ENCODE results near the gene PLXDC2.
"Not testable (repeated sequence)": the region's sequence is repeated elsewhere in the genome, so short reads cannot be mapped to it uniquely, and the experiment has no call there.

PLXDC2 gene

GRCh38 chr10:20181434-20181833, 365.2 kb downstream of the PLXDC2 start:
- no peaks in the 10 kb centered on the region for H3K9me3 ChIP-seq (ENCODE audit: control insufficient read depth, insufficient read depth, low read length)
- no peak overlapping the region for H3K9ac ChIP-seq (ENCODE audit: low read depth, low read length)
- H3K36me3 ChIP-seq (ENCODE audit: insufficient read depth, low read length) = no peaks in the 10 kb centered on the region
- 0 out of 2 replicates have a peak, but pooled peaks cover 5% of the 10 kb centered on the region for H3K4me1 ChIP-seq (ENCODE audit: insufficient read depth, low read length)

GRCh38 chr10:20185116-20185515, 368.9 kb downstream of the PLXDC2 start:
- Histone ChIP-seq H3K36me3 (ENCODE audit: insufficient read depth, low read length) (no peaks in the 10 kb centered on the region), H3K9ac (ENCODE audit: low read depth, low read length) (no peak overlapping the region), H3K9me3 (ENCODE audit: control insufficient read depth, insufficient read depth, low read length) (no peaks in the 10 kb centered on the region), H3K4me1 (ENCODE audit: insufficient read depth, low read length) (peaks cover 9% of the 10 kb centered on the region; the same call in 1 of the 2 replicates)

DNA sequence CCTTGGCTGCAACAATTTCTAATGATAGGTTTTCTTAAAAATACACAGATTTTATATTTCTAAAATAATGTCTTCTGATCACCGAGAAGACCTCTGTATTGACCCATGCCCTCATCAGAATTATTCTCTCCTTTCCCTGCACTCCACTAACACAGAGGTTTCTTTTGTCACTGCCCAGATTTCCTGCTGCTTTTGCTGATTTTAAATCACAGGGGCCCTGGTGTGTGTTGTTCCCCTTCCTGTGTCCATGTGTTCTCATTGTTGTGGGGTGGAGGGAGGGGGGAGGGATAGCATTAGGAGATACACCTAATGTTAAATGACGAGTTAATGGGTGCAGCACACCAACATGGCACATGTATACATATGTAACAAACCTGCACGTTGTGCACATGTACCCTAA, 375.2 kb downstream of the PLXDC2 start:
- H3K9ac ChIP-seq (ENCODE audit: low read depth, low read length); H3K4me1 ChIP-seq (ENCODE audit: insufficient read depth, low read length); H3K36me3 ChIP-seq (ENCODE audit: insufficient read depth, low read length); H3K9me3 ChIP-seq (ENCODE audit: control insufficient read depth, insufficient read depth, low read length): not testable (repeated sequence)

GRCh38 chr10:20195076-20195475, 378.8 kb downstream of the PLXDC2 start:
- Histone ChIP-seq H3K9ac (ENCODE audit: low read depth, low read length) (no peak overlapping the region), H3K36me3 (ENCODE audit: insufficient read depth, low read length) (no peaks in the 10 kb centered on the region), H3K4me1 (ENCODE audit: insufficient read depth, low read length) (no peaks in the 10 kb centered on the region; the same call in 1 of the 2 replicates), H3K9me3 (ENCODE audit: control insufficient read depth, insufficient read depth, low read length) (no peaks in the 10 kb centered on the region)

GRCh38 chr10:20200758-20201157, 384.5 kb downstream of the PLXDC2 start:
- Histone ChIP-seq H3K4me1 (ENCODE audit: insufficient read depth, low read length) (peaks cover 4% of the 10 kb centered on the region; the same call in 1 of the 2 replicates), H3K9ac (ENCODE audit: low read depth, low read length) (no peak overlapping the region), H3K36me3 (ENCODE audit: insufficient read depth, low read length) (no peaks in the 10 kb centered on the region), H3K9me3 (ENCODE audit: control insufficient read depth, insufficient read depth, low read length) (no peaks in the 10 kb centered on the region)

DNA sequence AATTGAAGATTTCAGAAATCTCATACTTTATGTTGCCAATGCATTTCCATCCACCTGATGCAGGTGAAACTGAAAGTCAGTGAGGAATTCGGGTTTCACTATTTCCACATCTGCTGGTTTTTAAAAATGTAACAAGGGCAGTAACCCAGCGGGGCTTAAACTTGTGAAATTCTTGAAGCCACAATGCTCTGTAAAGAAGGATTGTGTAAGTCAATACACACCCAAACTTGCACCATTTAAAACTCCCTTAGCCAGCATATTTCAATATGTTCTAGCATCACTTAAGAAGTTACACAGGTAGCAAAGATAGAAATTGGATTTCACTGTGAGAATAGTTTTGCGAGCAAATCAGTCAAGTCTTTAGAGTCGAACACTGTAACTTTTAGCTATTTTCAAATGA, 386.1 kb downstream of the PLXDC2 start:
- no peaks in the 10 kb centered on the region for H3K36me3 ChIP-seq (ENCODE audit: insufficient read depth, low read length)
- H3K9ac ChIP-seq (ENCODE audit: low read depth, low read length) = no peak overlapping the region
- no peaks in the 10 kb centered on the region; the same call in 1 of the 2 replicates for H3K9me3 ChIP-seq (ENCODE audit: control insufficient read depth, insufficient read depth, low read length)
- H3K4me1 ChIP-seq (ENCODE audit: insufficient read depth, low read length) = peaks cover 4% of the 10 kb centered on the region

- no peaks in the 10 kb centered on the region for H3K36me3 ChIP-seq (ENCODE audit: insufficient read depth, low read length)
- no peak overlapping the region for H3K9ac ChIP-seq (ENCODE audit: low read depth, low read length)
- peaks cover 4% of the 10 kb centered on the region for H3K4me1 ChIP-seq (ENCODE audit: insufficient read depth, low read length)
Observed at GRCh38 chr10:20207653-20208052, 391.4 kb downstream of the PLXDC2 start.

GRCh38 chr10:20209098-20209497, 392.9 kb downstream of the PLXDC2 start:
- not testable (repeated sequence) for H3K36me3 ChIP-seq (ENCODE audit: insufficient read depth, low read length); H3K4me1 ChIP-seq (ENCODE audit: insufficient read depth, low read length); H3K9ac ChIP-seq (ENCODE audit: low read depth, low read length); H3K9me3 ChIP-seq (ENCODE audit: control insufficient read depth, insufficient read depth, low read length)

More at GRCh38 chr10:20207653-20208052, 391.4 kb downstream of the PLXDC2 start:
- no peaks in the 10 kb centered on the region; the same call in 1 of the 2 replicates for H3K9me3 ChIP-seq (ENCODE audit: control insufficient read depth, insufficient read depth, low read length)

GRCh38 chr10:20215547-20216152, 399.4 kb downstream of the PLXDC2 start:
- no peaks in the 10 kb centered on the region; the same call in 1 of the 2 replicates for H3K9me3 ChIP-seq (ENCODE audit: control insufficient read depth, insufficient read depth, low read length)
- no peak overlapping the region for H3K9ac ChIP-seq (ENCODE audit: low read depth, low read length)
- H3K36me3 ChIP-seq (ENCODE audit: insufficient read depth, low read length) = no peaks in the 10 kb centered on the region
- peaks cover 34% of the 10 kb centered on the region for H3K4me1 ChIP-seq (ENCODE audit: insufficient read depth, low read length)

DNA sequence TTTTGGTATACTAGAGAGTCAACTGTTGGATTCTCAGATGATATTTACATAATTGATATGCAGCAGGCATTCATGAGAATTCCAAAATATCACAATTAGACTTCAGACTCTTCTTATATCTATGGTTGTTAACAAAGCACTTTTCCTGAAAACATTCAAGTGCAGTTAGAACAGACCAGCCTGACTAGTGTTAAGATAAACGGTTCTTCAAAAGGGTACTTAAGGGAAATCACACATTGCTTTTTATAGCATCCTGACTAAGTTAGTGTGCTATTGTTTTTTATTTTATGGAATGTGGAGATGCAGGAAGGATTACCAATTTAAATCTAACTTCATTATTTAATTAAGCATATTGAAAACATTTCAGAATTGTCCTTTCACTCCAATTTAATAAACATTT, 405.1 kb downstream of the PLXDC2 start:
- H3K36me3 ChIP-seq (ENCODE audit: insufficient read depth, low read length) = no peaks in the 10 kb centered on the region
- H3K9me3 ChIP-seq (ENCODE audit: control insufficient read depth, insufficient read depth, low read length) = no peaks in the 10 kb centered on the region
- H3K9ac ChIP-seq (ENCODE audit: low read depth, low read length) = no peak overlapping the region
- peaks cover 12% of the 10 kb centered on the region; the same call in 1 of the 2 replicates for H3K4me1 ChIP-seq (ENCODE audit: insufficient read depth, low read length)

- Histone ChIP-seq H3K9ac (ENCODE audit: low read depth, low read length) (no peak overlapping the region), H3K36me3 (ENCODE audit: insufficient read depth, low read length) (peaks cover 3% of the 10 kb centered on the region; the same call in 1 of the 2 replicates), H3K9me3 (ENCODE audit: control insufficient read depth, insufficient read depth, low read length) (no peaks in the 10 kb centered on the region), H3K4me1 (ENCODE audit: insufficient read depth, low read length) (no peaks in the 10 kb centered on the region)
Observed at GRCh38 chr10:20228729-20229128, 412.5 kb downstream of the PLXDC2 start.

GRCh38 chr10:20232079-20232705, 416.0 kb downstream of the PLXDC2 start:
- no peaks in the 10 kb centered on the region for H3K4me1 ChIP-seq (ENCODE audit: insufficient read depth, low read length)
- H3K9me3 ChIP-seq (ENCODE audit: control insufficient read depth, insufficient read depth, low read length) = no peaks in the 10 kb centered on the region

GRCh38 chr10:20233423-20233822, 417.2 kb downstream of the PLXDC2 start:
- H3K36me3 ChIP-seq (ENCODE audit: insufficient read depth, low read length) = no peaks in the 10 kb centered on the region
- H3K4me1 ChIP-seq (ENCODE audit: insufficient read depth, low read length) = no peaks in the 10 kb centered on the region
- H3K9ac ChIP-seq (ENCODE audit: low read depth, low read length) = no peak overlapping the region
- no peaks in the 10 kb centered on the region for H3K9me3 ChIP-seq (ENCODE audit: control insufficient read depth, insufficient read depth, low read length)

More at GRCh38 chr10:20232079-20232705, 416.0 kb downstream of the PLXDC2 start:
- Histone ChIP-seq H3K36me3 (ENCODE audit: insufficient read depth, low read length) (no peaks in the 10 kb centered on the region), H3K9ac (ENCODE audit: low read depth, low read length) (no peak overlapping the region)

GRCh38 chr10:20234579-20234978, 418.3 kb downstream of the PLXDC2 start:
- Histone ChIP-seq H3K9ac (ENCODE audit: low read depth, low read length) (no peak overlapping the region), H3K9me3 (ENCODE audit: control insufficient read depth, insufficient read depth, low read length) (no peaks in the 10 kb centered on the region), H3K4me1 (ENCODE audit: insufficient read depth, low read length) (no peaks in the 10 kb centered on the region), H3K36me3 (ENCODE audit: insufficient read depth, low read length) (no peaks in the 10 kb centered on the region)

DNA sequence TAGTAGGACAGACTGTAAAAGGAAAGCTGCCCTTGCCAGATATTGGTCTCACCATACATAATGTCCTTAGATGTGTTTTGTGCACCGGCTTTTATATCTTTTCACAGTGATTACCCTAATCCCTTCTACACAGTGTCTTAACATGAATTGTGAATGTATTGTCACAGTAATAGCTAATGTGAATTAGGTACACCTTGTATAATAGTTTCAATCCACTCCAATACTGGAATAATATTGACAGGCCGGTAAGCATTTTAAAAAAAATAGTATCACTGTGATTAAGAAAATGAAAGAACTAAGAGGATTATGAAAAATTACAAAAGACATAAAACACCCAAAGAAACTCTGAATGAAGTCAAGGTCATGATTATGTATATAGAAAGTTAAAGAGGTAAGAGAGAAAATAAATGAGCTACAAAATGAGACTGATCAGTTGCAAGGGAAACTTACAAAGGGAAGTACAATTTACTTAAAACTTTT, 420.9 kb downstream of the PLXDC2 start:
- H3K9ac ChIP-seq (ENCODE audit: low read depth, low read length) = no peak overlapping the region
- no peaks in the 10 kb centered on the region for H3K36me3 ChIP-seq (ENCODE audit: insufficient read depth, low read length)
- no peaks in the 10 kb centered on the region for H3K9me3 ChIP-seq (ENCODE audit: control insufficient read depth, insufficient read depth, low read length)
- H3K4me1 ChIP-seq (ENCODE audit: insufficient read depth, low read length) = no peaks in the 10 kb centered on the region

Measured in ES-I3 (cell line).